Mesenchymal stem cell (in vitro differentiated cells and primary cell): ENCODE data around the gene PLA2G4B.

Experiments
- DNase-seq: peaks from one replicate; pipeline ENCODE4 v3.0.0-alpha.2; 2013
- H2AFZ ChIP-seq: one replicate; pipeline ENCODE4 v1.6.1; 2013; ENCODE audit warnings: low read depth, mild to moderate bottlenecking, control low read depth, inconsistent platforms, low read length, moderate library complexity
- H2AK5ac ChIP-seq: 2 replicates; pipeline ENCODE4 v1.6.1; 2013; ENCODE audit warnings: low read length, moderate library complexity, mild to moderate bottlenecking, inconsistent platforms; ENCODE audit not compliant: severe bottlenecking
- H2BK120ac ChIP-seq: one replicate; pipeline ENCODE4 v1.6.1; 2013; ENCODE audit warnings: low read depth, mild to moderate bottlenecking, inconsistent platforms, low read length, moderate library complexity
- H2BK12ac ChIP-seq, 2 experiments: one replicate each; pipeline ENCODE4 v1.6.1; 2013; ENCODE audit warnings: inconsistent platforms in 2 of 2, low read length in 2 of 2, mild to moderate bottlenecking in 2 of 2, moderate library complexity in 2 of 2, control low read depth in 1 of 2
- H2BK15ac ChIP-seq: one replicate; pipeline ENCODE4 v1.6.1; 2013; ENCODE audit warnings: mild to moderate bottlenecking, low read depth, inconsistent platforms; ENCODE audit not compliant: poor library complexity, severe bottlenecking
- H2BK5ac ChIP-seq: 2 replicates; pipeline ENCODE4 v1.6.1; 2013; ENCODE audit warnings: low read depth, mild to moderate bottlenecking, low read length, control low read depth, inconsistent platforms; ENCODE audit not compliant: poor library complexity, severe bottlenecking
- H3K14ac ChIP-seq, 2 experiments: one replicate each; pipeline ENCODE4 v1.6.1; 2013; ENCODE audit warnings: inconsistent platforms in 2 of 2, low read length in 2 of 2, control low read depth in 1 of 2, mild to moderate bottlenecking in 1 of 2, moderate library complexity in 1 of 2
- H3K18ac ChIP-seq, 2 experiments: one replicate each; pipeline ENCODE4 v1.6.1; 2013; ENCODE audit warnings: inconsistent platforms in 2 of 2, low read length in 2 of 2, control low read depth in 1 of 2, low read depth in 1 of 2, mild to moderate bottlenecking in 1 of 2
- H3K23ac ChIP-seq, 2 experiments: one replicate each; pipeline ENCODE4 v1.6.1; 2013; ENCODE audit warnings: inconsistent platforms in 2 of 2, low read length in 2 of 2, mild to moderate bottlenecking in 2 of 2, moderate library complexity in 2 of 2, control low read depth in 1 of 2
- H3K27ac ChIP-seq: 2 replicates; pipeline ENCODE4 v1.5.1; 2013; ENCODE audit warnings: mild to moderate bottlenecking, moderate library complexity, low read length, control low read depth, inconsistent platforms; ENCODE audit not compliant: poor library complexity, severe bottlenecking
- H3K27me3 ChIP-seq, 2 experiments: 2 replicates each; pipeline versions ENCODE4 v1.6.1 to v1.7.0; 2013; ENCODE audit warnings: low read length in 2 of 2, mild to moderate bottlenecking in 2 of 2, moderate library complexity in 2 of 2, control low read depth in 1 of 2, inconsistent platforms in 1 of 2; ENCODE audit not compliant: control insufficient read depth in 1 of 2, insufficient read depth in 1 of 2
- H3K36me3 ChIP-seq, 2 experiments: 2 replicates each; pipeline versions ENCODE4 v1.6.1 to v1.7.0; 2013; ENCODE audit warnings: low read length in 2 of 2, control low read depth in 1 of 2, inconsistent platforms in 1 of 2, low read depth in 1 of 2, mild to moderate bottlenecking in 1 of 2; ENCODE audit not compliant: insufficient read depth in 2 of 2, control insufficient read depth in 1 of 2
- H3K4ac ChIP-seq, 2 experiments: one replicate each; pipeline ENCODE4 v1.6.1; 2013; ENCODE audit warnings: inconsistent platforms in 2 of 2, low read length in 2 of 2, mild to moderate bottlenecking in 2 of 2, moderate library complexity in 2 of 2, control low read depth in 1 of 2, low read depth in 1 of 2
- H3K4me1 ChIP-seq: 2 replicates; pipeline ENCODE4 v1.6.1; 2013; ENCODE audit warnings: low read depth, low read length, control low read depth; ENCODE audit not compliant: control insufficient read depth, insufficient read depth
- H3K4me2 ChIP-seq: 2 replicates; pipeline ENCODE4 v1.6.1; 2013; ENCODE audit warnings: low read length, mild to moderate bottlenecking, inconsistent platforms; ENCODE audit not compliant: poor library complexity, severe bottlenecking
- H3K4me3 ChIP-seq, 2 experiments: 2 replicates each; pipeline versions ENCODE4 v1.5.1 to v1.7.0; 2013; ENCODE audit warnings: low read length in 2 of 2, mild to moderate bottlenecking in 2 of 2, control low read depth in 1 of 2, low read depth in 1 of 2; ENCODE audit not compliant: insufficient read depth in 1 of 2
- H3K79me1 ChIP-seq: replicated peaks from 2 replicates; pipeline ENCODE4 v1.6.1; 2013; ENCODE audit warnings: mild to moderate bottlenecking, control low read depth, low read length, inconsistent platforms; ENCODE audit not compliant: poor library complexity, severe bottlenecking
- H3K9ac ChIP-seq: 2 replicates; pipeline ENCODE4 v1.7.0; 2013; ENCODE audit warnings: mild to moderate bottlenecking, low read length, moderate library complexity
- H3K9me3 ChIP-seq: 2 replicates; pipeline ENCODE4 v1.7.0; 2013; ENCODE audit warnings: mild to moderate bottlenecking, low read length; ENCODE audit not compliant: control insufficient read depth
- H4K8ac ChIP-seq: one replicate; pipeline ENCODE4 v1.6.1; 2013; ENCODE audit warnings: inconsistent platforms, mild to moderate bottlenecking, low read length, moderate library complexity
- H4K91ac ChIP-seq: one replicate; pipeline ENCODE4 v1.6.1; 2013; ENCODE audit warnings: mild to moderate bottlenecking, low read length, inconsistent platforms
- WGBS: methylation state at CpG from one replicate; pipeline ENCODE4 v1.1.7; 2013; ENCODE audit warnings: mixed read lengths; 5-methylcytosine and 5-hydroxymethylcytosine counted together

PLA2G4B gene

DNA sequence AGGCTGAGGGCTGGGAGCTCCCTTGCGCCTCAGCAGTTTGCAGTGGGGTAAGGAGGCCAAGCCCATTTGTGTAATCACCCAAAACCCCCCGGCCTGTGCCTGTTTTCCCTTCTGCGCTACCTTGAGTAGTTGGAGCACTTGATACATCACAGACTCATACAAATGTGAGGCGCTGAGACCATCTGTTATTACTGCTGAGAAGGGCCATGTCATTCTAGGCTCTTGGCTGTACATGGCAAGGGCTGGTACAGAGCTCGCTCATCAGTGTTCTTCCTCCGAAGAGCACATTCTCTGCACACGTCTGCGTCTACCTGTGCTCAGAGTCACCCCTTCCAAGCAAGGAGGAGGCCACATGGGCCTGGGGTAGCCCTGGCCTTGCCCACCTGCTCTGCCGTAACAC lies 9.3 kb downstream of the PLA2G4B start:
- H2AK5ac ChIP-seq, result no peak overlapping the region
- H3K9me3 ChIP-seq, result no peaks in the 10 kb centered on the region
- H3K27ac ChIP-seq, result no peak overlapping the region
- no peak overlapping the region for H3K4me2 ChIP-seq
- H3K27me3 ChIP-seq, result peaks cover 0 to 34% of the 10 kb centered on the region in 2 experiments
- H3K36me3 ChIP-seq, result peaks cover 17 to 73% of the 10 kb centered on the region in 2 experiments
- no peaks in the 10 kb centered on the region for H3K79me1 ChIP-seq
- no peak overlapping the region for H2BK12ac ChIP-seq
- H2BK120ac ChIP-seq, result no peak overlapping the region
- no peak overlapping the region for H3K9ac ChIP-seq
- no peak overlapping the region for H3K18ac ChIP-seq
- no peak overlapping the region for H2AFZ ChIP-seq
- H3K23ac ChIP-seq, result no peak overlapping the region
- H4K8ac ChIP-seq, result no peak overlapping the region
- no peak overlapping the region for H3K4me3 ChIP-seq
- H3K4me1 ChIP-seq, result no peaks in the 10 kb centered on the region
- no peak overlapping the region for H4K91ac ChIP-seq
- no peak overlapping the region for H3K4ac ChIP-seq
- H2BK5ac ChIP-seq, result no peak overlapping the region
- H2BK15ac ChIP-seq, result no peak overlapping the region
- no peak overlapping the region for H3K14ac ChIP-seq
- 97% methylated on average over 9 of the region's 9 CpGs for WGBS
- DNase-seq, result no peak

DNA sequence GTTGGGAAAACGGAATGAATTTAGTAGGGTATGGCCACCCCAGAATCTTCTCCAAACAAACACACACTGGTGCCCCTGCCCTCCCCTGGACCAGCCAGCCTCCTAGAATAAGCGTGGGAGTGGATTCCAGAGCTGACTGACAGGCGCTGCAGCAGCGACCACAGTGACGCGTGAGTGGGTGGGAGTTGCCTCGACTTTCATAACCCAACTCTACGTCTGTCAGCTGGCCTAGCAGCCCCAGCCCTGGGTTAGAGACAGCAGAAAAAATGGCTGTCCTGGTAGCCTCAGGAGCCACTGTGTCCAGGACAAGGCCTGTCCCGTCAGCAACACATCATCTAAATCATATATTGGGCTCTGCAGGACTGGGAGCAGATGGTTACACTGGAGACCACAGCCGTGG lies 10.0 kb downstream of the PLA2G4B start:
- peaks cover 0 to 41% of the 10 kb centered on the region in 2 experiments for H3K27me3 ChIP-seq
- H3K4me2 ChIP-seq, result no peak overlapping the region
- H3K14ac ChIP-seq, result no peak overlapping the region
- no peak overlapping the region for H2AFZ ChIP-seq
- H3K9ac ChIP-seq, result no peak overlapping the region
- DNase-seq, result no peak
- H2BK12ac ChIP-seq, result no peak overlapping the region
- H3K23ac ChIP-seq, result no peak overlapping the region
- no peak overlapping the region for H2AK5ac ChIP-seq
- H3K79me1 ChIP-seq, result no peaks in the 10 kb centered on the region
- H3K9me3 ChIP-seq, result no peaks in the 10 kb centered on the region
- no peak overlapping the region for H3K4ac ChIP-seq
- H2BK5ac ChIP-seq, result no peak overlapping the region
- H3K4me3 ChIP-seq, result no peak overlapping the region
- H3K18ac ChIP-seq, result no peak overlapping the region
- H3K36me3 ChIP-seq, result peaks cover 17 to 74% of the 10 kb centered on the region in 2 experiments
- H2BK15ac ChIP-seq, result no peak overlapping the region
- no peak overlapping the region for H2BK120ac ChIP-seq
- no peaks in the 10 kb centered on the region for H3K4me1 ChIP-seq
- WGBS, result 95% methylated on average over 10 of the region's 10 CpGs
- H3K27ac ChIP-seq, result no peak overlapping the region
- no peak overlapping the region for H4K91ac ChIP-seq
- no peak overlapping the region for H4K8ac ChIP-seq

DNA sequence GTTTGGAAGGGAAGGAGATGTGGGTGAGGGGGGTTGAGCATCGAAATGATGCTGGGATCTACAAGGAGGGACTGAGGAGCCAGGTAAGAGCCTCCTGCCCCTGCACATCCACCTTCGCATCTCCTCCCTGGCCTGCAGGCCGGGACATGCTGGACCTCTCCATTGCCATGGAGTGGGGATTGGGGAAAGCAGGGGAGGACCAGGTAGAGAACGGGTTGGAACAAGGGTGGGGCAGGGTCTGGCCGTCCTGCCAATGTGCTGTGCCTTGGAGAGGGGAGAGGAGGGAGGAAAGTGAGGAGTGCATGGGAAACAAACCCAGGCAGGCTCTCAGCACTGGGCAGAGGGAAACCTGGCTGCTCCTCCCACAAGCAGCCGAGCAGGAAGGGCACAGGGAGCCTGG lies 10.6 kb downstream of the PLA2G4B start:
- Histone ChIP-seq H2BK5ac (no peak overlapping the region), H3K9ac (no peak overlapping the region), H3K4me3 (no peak overlapping the region), H4K91ac (no peak overlapping the region), H3K23ac (no peak overlapping the region), H2AK5ac (no peak overlapping the region), H4K8ac (no peak overlapping the region), H3K14ac (no peak overlapping the region), H3K36me3 (peaks cover 17 to 77% of the 10 kb centered on the region in 2 experiments), H3K27ac (no peak overlapping the region), H3K79me1 (no peaks in the 10 kb centered on the region), H3K4me1 (peaks cover under 1% of the 10 kb centered on the region), H3K27me3 (peaks cover 0 to 46% of the 10 kb centered on the region in 2 experiments), H2BK120ac (no peak overlapping the region), H3K4me2 (no peak overlapping the region), H3K18ac (no peak overlapping the region), H2BK12ac (no peak overlapping the region), H2BK15ac (no peak overlapping the region), H3K4ac (no peak overlapping the region), H3K9me3 (no peaks in the 10 kb centered on the region), H2AFZ (no peak overlapping the region)
- whole genome bisulfite sequencing, result 86% methylated on average over 5 of the region's 6 CpGs
- no peak for DNase-seq

DNA sequence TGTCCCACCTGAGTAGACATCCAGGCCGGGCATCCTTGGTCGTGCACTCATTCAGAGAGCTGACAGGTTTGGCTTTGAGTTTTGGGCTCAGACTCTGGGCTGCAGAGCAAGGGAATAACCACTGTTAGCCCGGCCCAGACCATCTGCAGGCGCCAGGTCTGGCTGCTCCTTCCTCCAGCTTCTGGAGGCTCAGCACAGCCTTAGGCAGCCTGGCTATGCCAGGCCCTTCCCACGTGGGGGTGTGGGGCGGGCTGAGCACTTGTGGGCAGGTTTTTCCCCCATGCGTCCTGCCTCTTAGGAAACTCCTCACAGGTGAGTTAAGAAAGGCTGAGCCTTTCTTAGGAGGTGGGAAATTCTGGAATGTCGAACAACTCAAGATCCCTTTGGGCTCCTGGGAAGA lies 11.2 kb downstream of the PLA2G4B start:
- Histone ChIP-seq H4K91ac (no peak overlapping the region), H3K9me3 (no peaks in the 10 kb centered on the region), H3K23ac (no peak overlapping the region), H3K9ac (no peak overlapping the region), H2BK120ac (no peak overlapping the region), H2AK5ac (no peak overlapping the region), H2AFZ (no peak overlapping the region), H3K14ac (no peak overlapping the region), H3K27me3 (peaks cover 0 to 51% of the 10 kb centered on the region in 2 experiments), H3K79me1 (no peaks in the 10 kb centered on the region), H2BK12ac (no peak overlapping the region), H3K4me1 (peaks cover 2% of the 10 kb centered on the region), H3K36me3 (peaks cover 17 to 74% of the 10 kb centered on the region in 2 experiments), H3K18ac (no peak overlapping the region), H4K8ac (no peak overlapping the region), H3K4me3 (no peak overlapping the region), H3K4me2 (no peak overlapping the region), H3K27ac (no peak overlapping the region), H2BK5ac (no peak overlapping the region), H3K4ac (no peak overlapping the region), H2BK15ac (no peak overlapping the region)
- DNase-seq, result no peak
- 81% methylated on average over 8 of the region's 8 CpGs for WGBS
